Activated CD4-positive, alpha-beta T cell treated with anti-CD3 and anti-CD28 coated beads for 4 hours (primary cell): ENCODE results near the gene OR10H1.
"Not testable (repeated sequence)": the region's sequence is repeated elsewhere in the genome, so short reads cannot be mapped to it uniquely, and the experiment has no call there.

Experiments
- DNase-seq, 2 donors: peaks; one replicate each; pipeline ENCODE4 v3.0.0-alpha.2; 2020

OR10H1 gene, protein sequence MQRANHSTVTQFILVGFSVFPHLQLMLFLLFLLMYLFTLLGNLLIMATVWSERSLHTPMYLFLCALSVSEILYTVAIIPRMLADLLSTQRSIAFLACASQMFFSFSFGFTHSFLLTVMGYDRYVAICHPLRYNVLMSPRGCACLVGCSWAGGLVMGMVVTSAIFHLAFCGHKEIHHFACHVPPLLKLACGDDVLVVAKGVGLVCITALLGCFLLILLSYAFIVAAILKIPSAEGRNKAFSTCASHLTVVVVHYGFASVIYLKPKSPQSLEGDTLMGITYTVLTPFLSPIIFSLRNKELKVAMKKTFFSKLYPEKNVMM

DNA sequence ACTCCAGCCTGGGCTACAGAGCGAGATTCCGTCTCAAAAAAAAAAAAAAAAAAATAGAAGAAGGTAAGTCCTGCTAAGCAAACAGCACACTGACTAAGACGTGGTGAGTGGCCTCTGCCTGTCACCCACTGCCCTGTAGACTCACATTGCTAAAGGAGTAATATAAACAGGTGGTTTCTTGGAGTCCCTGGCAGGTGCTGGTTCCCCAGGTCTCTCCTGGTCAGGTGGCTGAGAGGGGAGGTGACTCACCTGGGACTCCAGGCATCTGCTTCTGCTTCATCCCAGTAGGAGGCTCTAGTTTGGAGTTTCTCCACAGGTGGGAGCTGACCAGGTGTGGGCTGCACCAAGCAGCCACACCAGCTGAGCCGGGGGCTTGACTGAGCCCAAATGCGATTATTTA is at the start of gene OR10H1:
TSS of gene OR10H1 (minus strand) at position 359 of the 400 bp plus-strand sequence. CDS start 7,627 bp downstream, outside the sequence.
- no peak for DNase-seq

DNA sequence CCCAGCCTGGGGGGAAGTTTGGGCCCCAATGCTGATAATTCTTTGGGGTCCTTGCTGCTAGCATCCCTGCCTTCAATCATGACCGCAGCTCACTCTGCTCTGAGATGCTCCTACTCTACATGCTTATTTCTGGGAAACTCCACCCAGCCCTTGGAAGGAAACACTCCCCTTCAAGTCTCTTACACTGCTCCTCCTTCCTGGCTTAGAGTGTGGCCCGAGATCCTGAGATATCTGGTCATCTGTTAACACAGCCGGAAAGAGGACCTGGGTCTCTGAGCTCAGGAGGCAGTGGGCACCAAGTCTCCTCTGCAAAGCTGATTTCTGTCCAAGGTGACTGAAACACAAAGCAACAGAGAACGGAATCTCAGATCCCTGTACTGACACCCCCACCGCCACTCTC is 49.4 kb upstream of the OR10H1 start:
- DNase-seq = no peak

DNA sequence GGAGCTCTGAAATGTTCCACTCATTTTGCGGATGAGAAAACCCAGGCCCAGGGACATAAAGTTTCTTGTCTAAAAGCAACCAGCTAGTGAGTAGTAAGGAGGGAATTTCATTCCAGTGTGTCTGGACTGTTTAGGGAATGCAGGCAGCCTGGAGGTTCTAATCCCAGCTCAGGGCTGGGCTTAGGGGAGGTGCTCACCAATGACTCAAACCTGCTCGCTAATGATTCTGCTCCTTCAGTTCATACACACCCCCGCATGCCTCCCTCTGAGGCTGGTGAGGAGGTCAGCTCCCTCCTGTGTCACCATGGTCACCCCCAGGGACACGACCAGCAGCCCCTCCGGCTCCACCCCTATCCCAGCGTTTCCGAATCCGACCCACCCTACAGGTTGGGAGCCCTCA is 47.8 kb upstream of the OR10H1 start:
- DNase-seq = no peak

DNA sequence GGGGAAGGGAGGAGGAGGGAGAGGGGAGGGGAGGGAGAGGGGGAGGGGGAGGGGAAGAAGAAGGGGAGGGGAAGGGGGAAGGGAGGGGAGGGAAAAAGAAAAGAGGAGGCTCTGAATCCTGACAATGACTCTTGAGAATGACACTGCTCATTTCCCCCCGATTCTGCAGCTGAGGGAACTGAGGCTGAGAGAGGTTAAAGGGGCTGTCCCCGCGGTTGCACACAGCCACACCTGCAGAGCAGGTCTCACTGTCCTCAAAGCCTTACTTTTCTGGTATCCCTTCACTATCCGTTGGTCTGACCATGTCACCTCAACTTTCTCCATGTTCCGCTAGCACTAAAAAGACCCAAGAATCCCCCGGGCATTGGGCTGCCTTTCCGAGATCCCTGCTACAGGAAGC is 47.0 kb upstream of the OR10H1 start:
- DNase-seq = no peak

DNA sequence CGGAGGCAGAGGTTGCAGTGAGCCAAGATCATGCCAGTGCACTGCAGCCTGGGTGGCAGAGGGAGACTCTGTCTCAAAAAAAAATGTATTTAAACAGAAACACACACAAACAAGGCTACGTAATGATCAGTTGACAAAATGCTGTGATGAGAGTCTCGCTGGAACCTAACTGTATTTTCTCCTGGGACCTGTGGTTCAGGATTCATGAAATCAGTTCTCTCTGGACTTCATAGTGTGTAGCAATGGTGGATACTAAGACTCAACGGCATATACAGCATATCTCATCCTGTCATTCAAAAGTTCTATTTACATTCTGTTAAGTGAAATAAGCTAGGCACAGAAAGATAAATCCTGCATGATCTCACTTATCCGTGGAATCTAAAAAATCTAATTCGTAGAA is 45.1 kb upstream of the OR10H1 start:
- no peak for DNase-seq

DNA sequence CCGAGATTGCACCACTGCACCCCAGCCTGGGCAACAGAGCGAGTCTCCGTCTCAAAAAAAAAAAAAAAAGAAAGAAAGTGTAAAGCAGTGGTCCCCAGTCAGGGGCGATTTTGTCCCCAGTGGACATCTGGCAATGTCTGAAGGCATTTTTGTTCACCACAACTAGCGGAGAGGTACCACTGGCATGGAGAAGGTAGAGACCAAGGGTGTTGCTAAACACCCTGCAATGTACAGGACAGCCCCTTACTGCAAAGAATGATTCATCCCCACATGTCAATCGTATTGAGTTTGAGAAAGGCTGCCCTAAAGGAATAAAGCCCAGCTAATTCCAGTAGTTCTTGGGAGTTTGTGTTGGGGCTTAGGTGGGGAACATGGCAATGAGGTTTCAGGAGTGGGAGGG is 43.7 kb upstream of the OR10H1 start:
- DNase-seq = no peak

DNA sequence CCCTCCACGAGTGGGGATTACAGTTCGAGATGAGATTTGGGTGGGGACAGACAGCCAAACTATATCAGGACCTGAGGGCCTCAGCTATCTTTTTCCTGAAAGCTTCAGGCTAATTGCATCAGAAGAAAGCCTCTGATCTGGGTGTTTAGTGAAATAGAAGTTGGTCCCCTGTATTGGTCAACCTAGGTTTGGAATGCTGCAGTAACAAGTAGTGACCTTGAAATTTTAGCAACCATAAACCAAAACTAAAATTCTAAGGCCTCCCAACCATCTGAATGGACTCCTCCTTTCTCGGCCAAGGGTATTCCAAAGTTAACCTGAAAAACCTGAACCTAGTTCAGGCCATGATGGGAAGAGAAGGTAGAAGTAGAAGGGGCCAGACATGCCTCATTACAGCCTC is 34.9 kb upstream of the OR10H1 start:
- no peak for DNase-seq

DNA sequence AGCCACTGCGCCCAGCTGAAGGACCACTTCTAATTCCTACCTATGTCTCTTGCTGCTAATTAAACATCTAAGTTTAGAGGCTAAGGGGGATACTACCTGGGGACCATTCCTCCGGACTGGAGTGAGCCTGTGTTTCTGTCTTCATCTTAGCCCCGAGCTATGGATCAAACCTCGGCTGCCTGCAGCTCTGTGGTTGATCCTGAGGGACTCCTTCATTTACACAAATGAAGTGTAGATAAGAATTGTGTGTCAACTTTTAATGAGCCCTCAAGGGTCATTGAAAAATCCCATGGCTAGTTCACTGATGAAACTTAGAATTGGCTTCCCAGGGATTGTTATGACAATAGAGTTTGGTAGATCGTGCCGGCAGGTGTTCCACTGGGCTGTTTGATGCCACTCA is 31.5 kb upstream of the OR10H1 start:
- DNase-seq = no peak

DNA sequence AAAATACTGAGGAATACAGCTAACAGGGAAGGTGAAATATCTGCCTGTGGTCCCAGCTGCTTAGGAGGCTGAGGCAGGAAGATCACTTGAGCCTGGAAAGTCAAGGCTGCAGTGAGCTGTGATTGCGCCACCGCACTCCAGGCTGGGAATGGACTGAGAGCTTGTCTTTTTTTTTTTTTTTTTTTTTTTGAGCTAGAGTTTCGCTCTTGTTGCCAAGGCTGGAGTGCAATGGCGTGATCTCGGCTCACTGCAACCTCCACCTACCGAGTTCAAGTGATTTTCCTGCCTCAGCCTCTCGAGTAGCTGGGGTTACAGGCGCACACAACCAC is 28.4 kb upstream of the OR10H1 start:
- DNase-seq = not testable (repeated sequence)

DNA sequence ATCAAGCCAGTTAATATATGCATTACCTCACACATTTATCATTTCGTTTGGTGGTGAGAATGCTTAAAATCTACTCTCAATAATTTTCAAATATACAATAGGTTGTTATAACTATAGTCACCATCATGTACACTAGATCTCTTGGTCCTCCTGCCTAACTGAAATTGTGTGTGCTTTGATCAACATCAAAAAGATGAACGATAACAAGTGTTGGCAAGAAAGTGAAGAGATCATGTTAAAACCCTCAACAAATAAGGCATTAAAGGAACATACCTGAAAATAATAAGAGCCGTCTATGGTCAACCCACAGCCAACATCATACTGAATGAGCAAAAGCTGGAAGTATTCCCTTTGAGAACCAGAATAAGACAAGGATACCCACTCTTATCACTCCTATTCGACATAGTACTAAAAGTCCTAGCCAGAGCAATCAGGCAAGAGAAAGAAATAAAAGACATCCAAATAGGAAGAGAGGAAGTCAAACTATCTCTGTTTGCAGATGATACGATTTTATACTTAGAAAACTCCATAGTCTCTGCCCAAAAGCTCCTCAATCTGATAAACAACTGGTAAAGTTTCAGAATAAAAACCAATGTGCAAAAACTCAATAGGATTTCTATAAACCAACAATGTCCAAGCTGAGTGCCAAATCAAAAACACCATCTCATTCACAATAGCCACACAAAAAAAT is 27.9 kb upstream of the OR10H1 start:
- DNase-seq = no peak

DNA sequence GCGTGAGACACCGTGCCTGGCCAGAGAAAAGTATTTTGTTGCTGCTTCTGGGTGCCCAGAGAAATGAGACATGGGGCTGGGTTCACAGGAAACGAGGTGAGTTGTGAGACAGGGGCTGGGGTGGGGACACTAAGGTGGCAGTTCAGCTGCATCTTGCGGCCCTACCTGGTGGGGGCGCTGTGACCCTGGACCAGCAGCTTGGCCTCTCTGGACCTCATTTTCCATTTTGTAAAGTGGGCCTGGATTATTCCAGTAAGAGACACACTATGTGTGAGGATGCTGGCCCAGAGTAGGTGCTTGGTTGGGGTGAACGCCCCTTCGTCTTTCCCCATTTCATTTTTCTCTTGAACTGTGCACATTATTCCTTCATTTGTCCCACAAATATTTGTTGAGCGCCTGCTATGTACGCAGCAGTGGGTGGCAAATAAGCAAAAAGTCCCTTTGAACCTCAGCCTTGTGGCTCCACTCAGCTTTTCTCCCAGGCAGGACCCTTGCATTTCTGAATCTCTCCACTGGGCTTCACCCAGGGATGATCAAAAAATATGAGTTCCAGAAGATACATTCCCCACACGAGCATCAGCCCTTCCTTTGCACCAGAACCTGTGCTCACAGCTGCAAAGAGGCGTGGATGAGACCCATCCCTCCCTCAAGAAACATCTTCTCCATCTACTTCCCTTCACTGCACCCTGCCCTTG is 26.6 kb upstream of the OR10H1 start:
- no peak for DNase-seq

DNA sequence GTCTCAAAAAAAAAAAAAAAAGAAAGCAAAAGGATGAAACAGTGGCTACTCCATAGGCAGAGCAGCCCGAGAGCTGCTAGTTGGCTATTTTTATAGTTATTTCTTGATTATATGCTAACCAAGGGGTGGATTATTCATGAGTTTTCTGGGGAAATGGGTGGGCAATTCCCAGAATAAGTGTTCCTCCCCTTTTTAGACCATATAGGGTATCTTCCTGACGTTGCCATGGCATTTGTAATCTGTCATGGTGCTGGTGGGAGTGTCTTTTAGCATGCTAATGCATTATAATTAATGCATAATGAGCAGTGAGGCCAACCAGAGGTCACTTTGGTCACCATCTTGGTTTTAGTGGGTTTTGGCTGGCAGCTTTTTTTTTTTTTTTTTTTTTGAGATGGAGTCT is 25.4 kb upstream of the OR10H1 start:
- no peak for DNase-seq

DNA sequence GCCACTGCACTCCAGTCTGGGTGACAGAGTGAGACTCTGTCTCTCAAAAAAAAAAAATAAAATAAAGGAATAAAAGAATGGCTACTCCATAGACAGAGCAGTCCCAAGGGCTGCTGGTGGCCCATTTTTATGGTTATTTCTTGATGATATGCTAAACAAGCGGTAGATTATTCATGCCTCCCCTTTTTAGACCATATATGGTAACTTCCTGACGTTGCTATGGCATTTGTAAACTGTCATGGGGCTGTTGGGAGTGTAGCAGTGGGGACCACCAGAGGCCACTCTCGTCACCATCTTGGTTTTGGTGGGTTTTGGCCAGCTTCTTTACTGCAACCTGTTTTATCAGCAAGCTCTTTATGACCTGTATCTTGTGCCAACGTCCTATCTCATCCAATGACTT is 24.4 kb upstream of the OR10H1 start:
- DNase-seq = not testable (repeated sequence)

DNA sequence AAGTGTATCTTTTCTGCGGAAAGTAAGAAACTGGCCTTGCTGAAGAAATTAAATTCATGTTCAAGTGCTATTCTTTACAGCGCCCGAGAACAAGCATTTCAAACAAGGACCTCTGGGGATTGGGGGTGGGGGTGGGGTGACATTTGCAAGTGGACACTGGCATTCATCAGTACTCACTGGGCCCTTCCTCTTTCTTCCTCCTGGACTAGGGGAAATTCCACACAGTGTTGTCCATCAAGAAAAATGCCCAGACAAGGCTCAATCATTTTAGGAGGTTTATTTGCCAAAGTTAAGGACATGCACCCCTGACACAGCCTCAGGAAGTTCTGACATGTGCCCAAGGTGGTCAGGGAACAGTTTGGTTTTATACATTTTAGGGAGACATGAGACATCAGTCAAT is 22.9 kb upstream of the OR10H1 start:
- DNase-seq = no peak

DNA sequence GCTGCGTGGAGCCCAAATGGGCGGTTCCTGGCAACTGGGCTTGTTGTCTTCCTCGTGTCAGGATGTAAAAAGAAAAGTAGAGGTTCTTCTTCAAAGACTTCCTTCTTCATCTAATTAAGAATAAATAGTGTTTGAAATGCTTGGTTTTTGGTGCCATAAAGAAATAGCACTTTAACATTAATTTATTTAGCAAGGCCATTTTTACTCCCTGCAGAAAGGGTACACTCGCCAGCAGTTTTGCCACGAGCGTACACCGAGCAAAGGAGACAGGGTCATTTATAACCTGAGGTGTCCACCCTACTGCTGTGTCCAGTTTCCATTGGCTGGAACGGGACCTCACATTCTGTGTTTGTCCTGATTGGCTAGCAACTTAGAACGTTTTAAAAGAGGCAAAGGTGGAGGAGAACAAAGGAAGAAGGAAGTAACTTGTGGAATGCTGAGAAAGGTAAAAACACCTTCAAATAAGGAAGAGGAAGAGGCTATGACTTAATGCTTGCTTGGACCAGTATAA is 21.8 kb upstream of the OR10H1 start:
- no peak for DNase-seq

DNA sequence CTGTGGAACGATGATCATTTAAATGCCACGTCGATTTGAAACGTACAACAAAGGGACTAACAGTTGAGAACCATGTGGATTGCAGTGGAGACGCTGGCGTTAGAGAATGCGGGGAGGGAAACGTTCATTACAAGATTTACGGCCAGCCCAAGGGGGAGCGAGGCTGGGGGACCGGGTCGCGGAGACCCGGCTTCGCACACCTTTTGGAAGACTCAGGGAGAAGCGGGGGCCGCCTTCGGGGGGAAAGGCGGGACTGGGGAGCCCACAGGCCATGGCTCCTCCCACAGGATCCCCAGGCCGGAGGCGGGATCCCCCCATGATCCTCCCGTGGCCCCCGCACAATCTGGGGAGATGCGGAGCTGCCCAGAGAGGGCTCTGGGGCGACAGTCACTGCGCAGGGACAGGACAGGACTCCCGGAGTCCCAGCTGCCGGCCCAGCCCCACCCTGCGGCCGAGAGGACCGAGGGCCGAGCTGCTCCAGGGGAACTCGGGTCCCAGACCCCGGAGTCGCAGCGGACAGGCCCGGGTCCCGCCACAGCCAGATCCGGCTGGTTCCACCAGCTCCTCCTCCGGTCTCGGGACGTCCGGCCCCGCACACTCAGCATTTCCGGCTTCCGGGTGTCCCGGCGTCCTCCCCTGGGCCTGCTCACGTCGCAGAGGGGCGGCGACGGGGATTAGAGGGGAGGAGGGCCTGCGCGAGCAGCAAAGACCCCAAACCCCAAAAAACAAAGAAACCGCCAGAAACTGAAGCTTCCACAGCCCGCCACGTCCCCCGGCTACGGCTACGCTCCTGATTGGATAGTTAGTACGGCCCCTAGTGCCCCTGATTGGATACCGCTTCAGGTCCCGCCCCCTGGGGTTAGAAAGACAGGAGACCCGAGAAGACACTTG is 21.1 kb upstream of the OR10H1 start:
- DNase-seq = peak; percentile 94 to 96

DNA sequence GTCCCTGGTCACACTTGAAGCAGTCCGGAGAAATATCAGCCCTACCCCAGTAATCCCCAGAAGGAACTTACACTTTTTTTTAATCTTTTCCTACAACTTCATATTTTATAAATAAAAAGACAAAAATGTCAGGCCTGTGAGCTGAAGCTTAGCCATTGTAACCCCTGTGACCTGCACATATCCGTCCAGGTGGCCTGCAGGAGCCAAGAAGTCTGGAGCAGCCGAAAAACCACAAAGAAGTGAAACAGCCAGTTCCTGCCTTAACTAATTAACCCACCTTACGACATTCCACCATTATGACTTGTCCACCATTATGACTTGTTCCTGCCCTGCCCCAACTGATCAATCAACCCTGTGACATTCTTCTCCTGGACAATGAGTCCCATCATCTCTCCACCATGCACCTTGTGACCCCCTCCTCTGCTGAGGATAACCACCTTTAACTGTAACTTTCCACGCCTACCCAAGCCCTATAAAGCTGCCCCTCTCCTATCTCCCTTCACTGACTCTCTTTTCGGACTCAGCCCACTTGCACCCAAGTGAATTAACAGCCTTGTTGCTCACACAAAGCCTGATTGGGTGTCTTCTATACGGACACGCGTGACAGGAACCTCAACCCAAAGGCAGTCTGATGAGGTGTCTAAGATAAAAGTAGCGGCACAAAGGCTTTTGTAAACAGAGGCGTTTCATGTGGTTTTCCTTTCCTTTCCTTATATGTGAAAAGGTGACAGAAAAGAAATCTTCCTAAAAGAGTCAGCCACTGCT is 20.3 kb upstream of the OR10H1 start:
- peak; percentile 59 to 63 for DNase-seq

DNA sequence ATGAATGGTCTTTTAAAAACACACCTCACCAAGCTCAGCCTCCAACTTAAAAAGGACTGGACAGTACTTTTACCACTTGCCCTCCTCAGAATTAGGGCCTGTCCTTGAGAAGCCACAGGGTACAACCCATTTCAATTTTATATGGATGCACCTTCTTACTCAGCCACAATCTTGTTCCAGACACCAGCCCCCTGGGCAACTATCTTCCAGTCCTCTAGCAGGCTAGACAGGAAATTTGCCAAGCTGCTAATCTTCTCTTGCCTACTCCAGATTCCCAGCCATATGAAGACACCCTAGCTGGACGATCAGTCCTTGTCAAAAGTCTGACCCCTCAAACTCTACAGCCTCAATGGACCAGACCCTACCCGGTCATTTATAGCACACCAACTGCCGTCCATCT is 18.8 kb upstream of the OR10H1 start:
- not testable (repeated sequence) for DNase-seq

DNA sequence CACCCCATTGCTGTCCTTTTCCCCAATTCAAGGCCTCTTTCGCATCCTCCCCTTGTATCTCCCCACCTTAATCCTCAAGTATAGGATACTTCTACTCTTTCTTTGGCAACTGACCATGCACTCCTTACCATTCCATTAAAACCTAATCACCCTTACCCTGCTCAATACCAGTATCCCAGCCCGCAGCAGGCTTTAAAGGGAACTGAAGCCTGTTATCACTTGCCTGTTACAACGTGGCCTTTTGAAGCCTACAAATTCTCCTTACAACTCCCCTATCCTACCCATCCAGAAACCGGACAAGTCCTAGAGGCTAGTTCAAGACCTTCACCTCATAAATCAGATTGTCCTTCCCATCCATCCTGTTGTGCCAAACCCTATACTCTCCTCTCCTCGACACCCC is 16.2 kb upstream of the OR10H1 start:
- DNase-seq = no peak

DNA sequence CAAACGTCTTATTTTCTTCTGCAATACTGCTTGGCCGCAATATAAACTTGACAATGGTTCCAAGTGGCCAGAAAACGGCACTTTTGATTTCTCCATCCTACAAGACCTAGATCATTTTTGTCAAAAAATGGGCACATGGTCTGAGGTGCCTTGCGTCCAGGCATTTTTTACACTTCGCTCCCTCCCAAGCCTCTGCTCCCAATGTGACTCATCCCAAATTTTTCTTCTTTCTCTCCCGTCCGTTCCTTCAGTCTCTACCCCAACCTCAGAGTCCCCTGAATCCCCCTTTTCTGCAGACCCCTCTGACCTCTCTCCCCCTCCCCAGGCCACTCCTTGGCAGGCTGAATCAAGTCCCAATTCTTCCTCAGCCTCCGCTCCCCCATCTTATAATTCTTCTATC is 14.3 kb upstream of the OR10H1 start:
- no peak for DNase-seq

DNA sequence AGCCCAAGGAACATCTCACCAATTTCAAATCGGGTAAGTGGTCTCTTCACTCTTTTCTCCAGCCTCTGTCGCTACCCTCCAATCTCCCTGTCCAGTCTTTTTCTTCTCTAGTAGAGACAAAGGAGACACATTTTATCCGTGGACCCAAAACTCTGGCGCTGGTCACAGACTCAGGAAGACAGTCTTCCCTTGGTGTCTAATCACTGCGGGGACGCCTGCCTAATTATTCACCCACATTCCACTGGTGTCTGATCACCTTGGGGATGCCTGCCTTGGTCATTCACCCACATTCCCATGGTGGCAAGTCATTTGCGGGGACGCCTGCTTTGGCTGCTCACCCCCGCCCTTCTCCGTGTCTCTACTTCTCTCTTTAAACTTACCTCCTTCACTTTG is 13.8 kb upstream of the OR10H1 start:
- DNase-seq = no peak

DNA sequence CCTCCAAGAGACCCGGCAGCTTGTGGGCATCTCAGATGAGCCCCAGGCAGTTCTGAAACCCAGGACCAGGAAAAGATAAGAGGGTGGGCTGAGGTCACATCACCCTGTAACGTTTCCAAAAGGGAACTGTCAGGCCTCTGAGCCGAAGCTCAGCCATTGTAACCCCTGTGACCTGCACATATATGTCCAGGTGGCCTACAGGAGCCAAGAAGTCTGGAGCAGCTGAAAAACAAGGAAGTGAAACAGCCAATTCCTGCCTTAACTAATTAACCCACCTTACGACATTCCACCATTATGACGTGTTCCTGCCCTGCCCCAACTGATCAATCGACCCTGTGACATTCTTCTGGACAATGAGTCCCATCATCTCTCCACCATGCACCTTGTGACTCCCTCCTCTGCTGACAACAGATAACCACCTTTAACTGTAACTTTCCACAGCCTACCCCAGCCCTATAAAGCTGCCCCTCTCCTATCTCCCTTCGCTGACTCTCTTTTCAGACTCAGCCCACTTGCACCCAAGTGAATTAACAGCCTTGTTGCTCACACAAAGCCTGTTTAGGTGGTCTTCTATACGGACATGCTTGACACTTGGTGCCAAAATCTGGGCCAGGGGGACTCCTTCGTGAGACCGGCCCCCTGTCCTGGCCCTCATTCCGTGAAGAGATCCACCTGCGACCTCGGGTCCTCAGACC is 13.3 kb upstream of the OR10H1 start:
- not testable (repeated sequence) for DNase-seq
